H9 (cell line): ENCODE measurements around the gene CMSS1. TPM values are rescaled to one million over a fixed set of nuclear protein-coding genes. Genes with fewer than 3 reads are reported as not detected.

Experiments used
- DNase-seq: peaks from one replicate; pipeline ENCODE4 v3.0.0-alpha.2; 2017
- H2AFZ ChIP-seq: one replicate; pipeline ENCODE4 v1.6.1; 2013; ENCODE audit warnings: mild to moderate bottlenecking, low read length, control low read depth, moderate library complexity
- H2AK5ac ChIP-seq: 2 replicates; pipeline ENCODE4 v1.6.1; 2013; ENCODE audit warnings: low read length, control low read depth, mixed read lengths; ENCODE audit not compliant: insufficient read length
- H2BK120ac ChIP-seq: one replicate; pipeline ENCODE4 v1.6.1; 2013; ENCODE audit warnings: low read depth, mild to moderate bottlenecking, low read length, control low read depth, inconsistent platforms; ENCODE audit not compliant: poor library complexity, severe bottlenecking
- H2BK12ac ChIP-seq: 2 replicates; pipeline ENCODE4 v1.6.1; 2013; ENCODE audit warnings: low read length, control low read depth, mixed read lengths, low read depth; ENCODE audit not compliant: insufficient read length
- H2BK15ac ChIP-seq: 2 replicates; pipeline ENCODE4 v1.6.1; 2013; ENCODE audit warnings: low read depth, low read length, control low read depth
- H2BK20ac ChIP-seq: one replicate; pipeline ENCODE4 v1.6.1; 2013; ENCODE audit warnings: low read depth, mild to moderate bottlenecking, low read length, control low read depth, inconsistent platforms; ENCODE audit not compliant: poor library complexity, severe bottlenecking
- H2BK5ac ChIP-seq: 2 replicates; pipeline ENCODE4 v1.6.1; 2013; ENCODE audit warnings: low read length, control low read depth, mixed read lengths; ENCODE audit not compliant: insufficient read length
- H3K14ac ChIP-seq: 2 replicates; pipeline ENCODE4 v1.6.1; 2013; ENCODE audit warnings: low read length, control low read depth; ENCODE audit not compliant: insufficient read depth
- H3K18ac ChIP-seq: 2 replicates; pipeline ENCODE4 v1.6.1; 2013; ENCODE audit warnings: low read depth, mild to moderate bottlenecking, mixed read lengths, low read length, control low read depth; ENCODE audit not compliant: insufficient read length
- H3K23ac ChIP-seq: 2 replicates; pipeline ENCODE4 v1.6.1; 2013; ENCODE audit warnings: low read length, control low read depth, mixed read lengths, low read depth; ENCODE audit not compliant: insufficient read length
- H3K23me2 ChIP-seq: 2 replicates; pipeline ENCODE4 v1.6.1; 2013; ENCODE audit warnings: low read depth, mild to moderate bottlenecking, mixed read lengths, low read length, control low read depth; ENCODE audit not compliant: insufficient read length, poor library complexity, severe bottlenecking
- H3K27ac ChIP-seq: 2 replicates; pipeline ENCODE4 v1.5.1; 2013; ENCODE audit warnings: low read length, control low read depth, mixed read lengths, low read depth; ENCODE audit not compliant: insufficient read length
- H3K27me3 ChIP-seq: 2 replicates; pipeline ENCODE4 v1.6.1; 2013; ENCODE audit warnings: low read length, control low read depth, inconsistent platforms; ENCODE audit not compliant: insufficient read depth
- H3K4ac ChIP-seq: 2 replicates; pipeline ENCODE4 v1.6.1; 2013; ENCODE audit warnings: low read depth, mild to moderate bottlenecking, control low read depth, inconsistent platforms, low read length, moderate library complexity
- H3K4me1 ChIP-seq: 2 replicates; pipeline ENCODE4 v1.6.1; 2013; ENCODE audit warnings: low read length, control low read depth, inconsistent platforms; ENCODE audit not compliant: insufficient read depth
- H3K4me2 ChIP-seq: 2 replicates; pipeline ENCODE4 v1.6.1; 2013; ENCODE audit warnings: low read length, control low read depth, mixed read lengths; ENCODE audit not compliant: insufficient read length, insufficient read depth
- H3K56ac ChIP-seq: 2 replicates; pipeline ENCODE4 v1.6.1; 2013; ENCODE audit warnings: low read depth, mild to moderate bottlenecking, mixed read lengths, low read length, control low read depth; ENCODE audit not compliant: insufficient read length
- H3K79me1 ChIP-seq: 2 replicates; pipeline ENCODE4 v1.6.1; 2013; ENCODE audit warnings: low read depth, mild to moderate bottlenecking, moderate library complexity, low read length, control low read depth, inconsistent platforms; ENCODE audit not compliant: insufficient read depth, poor library complexity, severe bottlenecking
- H3K79me2 ChIP-seq: 2 replicates; pipeline ENCODE4 v1.6.1; 2013; ENCODE audit warnings: low read length, control low read depth, inconsistent platforms; ENCODE audit not compliant: insufficient read depth
- H3K9ac ChIP-seq: 2 replicates; pipeline ENCODE4 v1.6.1; 2013; ENCODE audit warnings: low read length, control low read depth, mixed read lengths; ENCODE audit not compliant: insufficient read length; ENCODE audit errors: extremely low read depth
- H3K9me3 ChIP-seq: one replicate; pipeline ENCODE4 v1.6.1; 2013; ENCODE audit warnings: low read depth, low read length, inconsistent platforms; ENCODE audit not compliant: control insufficient read depth
- H3T11ph ChIP-seq: one replicate; pipeline ENCODE4 v1.6.1; 2013; ENCODE audit warnings: mild to moderate bottlenecking, low read length, control low read depth, inconsistent platforms
- H4K20me1 ChIP-seq: one replicate; pipeline ENCODE4 v1.6.1; 2013; ENCODE audit not compliant: control insufficient read depth, insufficient read length, insufficient read depth
- H4K5ac ChIP-seq: 2 replicates; pipeline ENCODE4 v1.6.1; 2013; ENCODE audit warnings: low read depth, mild to moderate bottlenecking, mixed read lengths, low read length, control low read depth; ENCODE audit not compliant: insufficient read length
- H4K8ac ChIP-seq: replicated peaks from 2 replicates; pipeline ENCODE4 v1.6.1; 2013; ENCODE audit warnings: low read length, control low read depth, mixed read lengths, low read depth; ENCODE audit not compliant: insufficient read length
- H4K91ac ChIP-seq: 2 replicates; pipeline ENCODE4 v1.6.1; 2013; ENCODE audit warnings: low read depth, mild to moderate bottlenecking, moderate library complexity, mixed read lengths, low read length, control low read depth; ENCODE audit not compliant: insufficient read length
- H3K27ac Mint-ChIP-seq, 3 experiments: 2 replicates in 2 of 3; 3 replicates in 1 of 3; pipeline ENCODE4 v1.8.0; 2020 to 2021; ENCODE audit warnings: mixed read lengths in 3 of 3, mild to moderate bottlenecking in 1 of 3, moderate library complexity in 1 of 3
- H3K27me3 Mint-ChIP-seq: 2 replicates; pipeline ENCODE4 v1.8.0; 2021; ENCODE audit warnings: low read depth, mild to moderate bottlenecking, moderate library complexity, mixed read lengths
- H3K36me3 Mint-ChIP-seq, 3 experiments: 2 replicates in 2 of 3; 3 replicates in 1 of 3; pipeline ENCODE4 v1.8.0; 2020 to 2021; ENCODE audit warnings: low read depth in 3 of 3, mixed read lengths in 3 of 3; ENCODE audit not compliant: insufficient read depth in 1 of 3
- H3K4me1 Mint-ChIP-seq, 2 experiments: 2 replicates each; pipeline ENCODE4 v1.8.0; 2020; ENCODE audit warnings: mixed read lengths in 2 of 2
- H3K4me3 Mint-ChIP-seq, 2 experiments: 2 replicates in 1 of 2; 3 replicates in 1 of 2; pipeline ENCODE4 v1.8.0; 2020 to 2021; ENCODE audit warnings: mild to moderate bottlenecking in 2 of 2, mixed read lengths in 2 of 2, moderate library complexity in 1 of 2
- H3K9me3 Mint-ChIP-seq, 2 experiments: 2 replicates in 1 of 2; 3 replicates in 1 of 2; pipeline ENCODE4 v1.8.0; 2020; ENCODE audit warnings: mild to moderate bottlenecking in 2 of 2, mixed read lengths in 2 of 2, moderate library complexity in 1 of 2
- CTCF ChIP-seq: fragments of 200-600 bp; sonication (generic); conservative IDR thresholded peaks from 3 replicates; pipeline ENCODE4 v1.8.0; 2021; ENCODE audit warnings: antibody characterized with exemption, mild to moderate bottlenecking
- WGBS: extraction: QIAGEN DNeasy Blood & Tissue Kit; methylation state at CpG from one replicate; pipeline ENCODE4 v1.1.7; 2013; ENCODE audit warnings: missing lambda C conversion rate, low lambda C conversion rate, mixed read lengths; ENCODE audit not compliant: insufficient read length; ENCODE audit errors: extremely low coverage; 5-methylcytosine and 5-hydroxymethylcytosine counted together
- total RNA-seq: library from RNA; stranded (reverse); gene quantifications from 2 replicates; pipeline ENCODE4 v1.2.1, GENCODE V29; 2021

Gene CMSS1
- total RNA-seq, 1 experiment from 2014 or later, result 61.8 TPM

DNA sequence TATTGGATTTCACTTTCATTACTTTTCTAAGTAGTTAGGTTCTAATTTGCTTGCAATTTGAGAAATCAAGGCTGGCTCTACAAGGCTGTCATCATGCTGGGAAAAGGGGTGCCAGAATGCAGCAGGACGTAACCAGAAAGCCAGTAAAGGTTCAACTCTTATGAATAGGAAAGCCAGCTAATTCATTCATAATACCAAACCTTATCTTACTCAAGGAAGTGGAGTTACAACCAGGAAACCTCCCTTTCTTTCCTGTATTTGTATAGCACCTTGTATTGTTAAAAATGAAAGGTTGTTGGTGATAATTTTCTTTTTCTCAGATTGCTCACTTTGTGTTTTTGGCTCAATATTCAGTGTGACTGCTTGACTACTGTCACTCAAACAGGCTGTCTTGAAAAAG is 187.3 kb downstream of the CMSS1 start:
- Histone ChIP-seq H3K4me2 (no peak overlapping the region), H3K4me1 (peaks cover 4% of the 10 kb centered on the region), H3K4ac (no peak overlapping the region), H3K14ac (no peak overlapping the region), H2BK12ac (no peak overlapping the region), H4K91ac (no peak overlapping the region), H3K79me1 (peaks cover 3% of the 10 kb centered on the region), H2AFZ (no peak overlapping the region), H4K20me1 (no peaks in the 10 kb centered on the region), H2BK5ac (no peak overlapping the region), H3K9me3 (no peaks in the 10 kb centered on the region), H3K79me2 (no peaks in the 10 kb centered on the region), H2AK5ac (no peak overlapping the region), H2BK20ac (no peak overlapping the region), H3K27me3 (no peaks in the 10 kb centered on the region), H2BK120ac (no peak overlapping the region), H3K9ac (no peak overlapping the region), H3K27ac (no peak overlapping the region), H3K56ac (no peak overlapping the region), H3K23ac (no peak overlapping the region), H4K5ac (no peak overlapping the region), H3K18ac (no peak overlapping the region), H3T11ph (no peak overlapping the region), H2BK15ac (no peak overlapping the region), H4K8ac (no peak overlapping the region), H3K23me2 (no peaks in the 10 kb centered on the region)
- no peak for DNase-seq
- no peaks in the 10 kb centered on the region for H3K27me3 Mint-ChIP-seq
- H3K27ac Mint-ChIP-seq, result no peak overlapping the region
- no peaks in the 10 kb centered on the region for H3K36me3 Mint-ChIP-seq
- no peaks in the 10 kb centered on the region for H3K9me3 Mint-ChIP-seq
- TF ChIP-seq CTCF, result no peak
- WGBS, result no CpG with 5 or more reads among the region's 1 CpG
- H3K4me1 Mint-ChIP-seq, result peaks cover 15 to 24% of the 10 kb centered on the region in 2 experiments
- H3K4me3 Mint-ChIP-seq, result no peak overlapping the region
